Mesenchymal stem cell (in vitro differentiated cells and primary cell): Measurements from ENCODE around the gene DUSP9.

Experiments used
- DNase-seq: peaks from one replicate; pipeline ENCODE4 v3.0.0-alpha.2; 2013
- H2AFZ ChIP-seq: one replicate; pipeline ENCODE4 v1.6.1; 2013; ENCODE audit warnings: low read depth, mild to moderate bottlenecking, control low read depth, inconsistent platforms, low read length, moderate library complexity
- H2AK5ac ChIP-seq: 2 replicates; pipeline ENCODE4 v1.6.1; 2013; ENCODE audit warnings: low read length, moderate library complexity, mild to moderate bottlenecking, inconsistent platforms; ENCODE audit not compliant: severe bottlenecking
- H2BK120ac ChIP-seq: one replicate; pipeline ENCODE4 v1.6.1; 2013; ENCODE audit warnings: low read depth, mild to moderate bottlenecking, inconsistent platforms, low read length, moderate library complexity
- H2BK12ac ChIP-seq, 2 experiments: one replicate each; pipeline ENCODE4 v1.6.1; 2013; ENCODE audit warnings: inconsistent platforms in 2 of 2, low read length in 2 of 2, mild to moderate bottlenecking in 2 of 2, moderate library complexity in 2 of 2, control low read depth in 1 of 2
- H2BK15ac ChIP-seq: one replicate; pipeline ENCODE4 v1.6.1; 2013; ENCODE audit warnings: mild to moderate bottlenecking, low read depth, inconsistent platforms; ENCODE audit not compliant: poor library complexity, severe bottlenecking
- H2BK5ac ChIP-seq: 2 replicates; pipeline ENCODE4 v1.6.1; 2013; ENCODE audit warnings: low read depth, mild to moderate bottlenecking, low read length, control low read depth, inconsistent platforms; ENCODE audit not compliant: poor library complexity, severe bottlenecking
- H3K14ac ChIP-seq, 2 experiments: one replicate each; pipeline ENCODE4 v1.6.1; 2013; ENCODE audit warnings: inconsistent platforms in 2 of 2, low read length in 2 of 2, control low read depth in 1 of 2, mild to moderate bottlenecking in 1 of 2, moderate library complexity in 1 of 2
- H3K18ac ChIP-seq, 2 experiments: one replicate each; pipeline ENCODE4 v1.6.1; 2013; ENCODE audit warnings: inconsistent platforms in 2 of 2, low read length in 2 of 2, control low read depth in 1 of 2, low read depth in 1 of 2, mild to moderate bottlenecking in 1 of 2
- H3K23ac ChIP-seq, 2 experiments: one replicate each; pipeline ENCODE4 v1.6.1; 2013; ENCODE audit warnings: inconsistent platforms in 2 of 2, low read length in 2 of 2, mild to moderate bottlenecking in 2 of 2, moderate library complexity in 2 of 2, control low read depth in 1 of 2
- H3K27ac ChIP-seq: 2 replicates; pipeline ENCODE4 v1.5.1; 2013; ENCODE audit warnings: mild to moderate bottlenecking, moderate library complexity, low read length, control low read depth, inconsistent platforms; ENCODE audit not compliant: poor library complexity, severe bottlenecking
- H3K27me3 ChIP-seq, 2 experiments: 2 replicates each; pipeline versions ENCODE4 v1.6.1 to v1.7.0; 2013; ENCODE audit warnings: low read length in 2 of 2, mild to moderate bottlenecking in 2 of 2, moderate library complexity in 2 of 2, control low read depth in 1 of 2, inconsistent platforms in 1 of 2; ENCODE audit not compliant: control insufficient read depth in 1 of 2, insufficient read depth in 1 of 2
- H3K36me3 ChIP-seq, 2 experiments: 2 replicates each; pipeline versions ENCODE4 v1.6.1 to v1.7.0; 2013; ENCODE audit warnings: low read length in 2 of 2, control low read depth in 1 of 2, inconsistent platforms in 1 of 2, low read depth in 1 of 2, mild to moderate bottlenecking in 1 of 2; ENCODE audit not compliant: insufficient read depth in 2 of 2, control insufficient read depth in 1 of 2
- H3K4ac ChIP-seq, 2 experiments: one replicate each; pipeline ENCODE4 v1.6.1; 2013; ENCODE audit warnings: inconsistent platforms in 2 of 2, low read length in 2 of 2, mild to moderate bottlenecking in 2 of 2, moderate library complexity in 2 of 2, control low read depth in 1 of 2, low read depth in 1 of 2
- H3K4me1 ChIP-seq: 2 replicates; pipeline ENCODE4 v1.6.1; 2013; ENCODE audit warnings: low read depth, low read length, control low read depth; ENCODE audit not compliant: control insufficient read depth, insufficient read depth
- H3K4me2 ChIP-seq: 2 replicates; pipeline ENCODE4 v1.6.1; 2013; ENCODE audit warnings: low read length, mild to moderate bottlenecking, inconsistent platforms; ENCODE audit not compliant: poor library complexity, severe bottlenecking
- H3K4me3 ChIP-seq, 2 experiments: 2 replicates each; pipeline versions ENCODE4 v1.5.1 to v1.7.0; 2013; ENCODE audit warnings: low read length in 2 of 2, mild to moderate bottlenecking in 2 of 2, control low read depth in 1 of 2, low read depth in 1 of 2; ENCODE audit not compliant: insufficient read depth in 1 of 2
- H3K79me1 ChIP-seq: replicated peaks from 2 replicates; pipeline ENCODE4 v1.6.1; 2013; ENCODE audit warnings: mild to moderate bottlenecking, control low read depth, low read length, inconsistent platforms; ENCODE audit not compliant: poor library complexity, severe bottlenecking
- H3K9ac ChIP-seq: 2 replicates; pipeline ENCODE4 v1.7.0; 2013; ENCODE audit warnings: mild to moderate bottlenecking, low read length, moderate library complexity
- H3K9me3 ChIP-seq: 2 replicates; pipeline ENCODE4 v1.7.0; 2013; ENCODE audit warnings: mild to moderate bottlenecking, low read length; ENCODE audit not compliant: control insufficient read depth
- H4K8ac ChIP-seq: one replicate; pipeline ENCODE4 v1.6.1; 2013; ENCODE audit warnings: inconsistent platforms, mild to moderate bottlenecking, low read length, moderate library complexity
- H4K91ac ChIP-seq: one replicate; pipeline ENCODE4 v1.6.1; 2013; ENCODE audit warnings: mild to moderate bottlenecking, low read length, inconsistent platforms
- WGBS: methylation state at CpG from one replicate; pipeline ENCODE4 v1.1.7; 2013; ENCODE audit warnings: mixed read lengths; 5-methylcytosine and 5-hydroxymethylcytosine counted together

Gene DUSP9

DNA sequence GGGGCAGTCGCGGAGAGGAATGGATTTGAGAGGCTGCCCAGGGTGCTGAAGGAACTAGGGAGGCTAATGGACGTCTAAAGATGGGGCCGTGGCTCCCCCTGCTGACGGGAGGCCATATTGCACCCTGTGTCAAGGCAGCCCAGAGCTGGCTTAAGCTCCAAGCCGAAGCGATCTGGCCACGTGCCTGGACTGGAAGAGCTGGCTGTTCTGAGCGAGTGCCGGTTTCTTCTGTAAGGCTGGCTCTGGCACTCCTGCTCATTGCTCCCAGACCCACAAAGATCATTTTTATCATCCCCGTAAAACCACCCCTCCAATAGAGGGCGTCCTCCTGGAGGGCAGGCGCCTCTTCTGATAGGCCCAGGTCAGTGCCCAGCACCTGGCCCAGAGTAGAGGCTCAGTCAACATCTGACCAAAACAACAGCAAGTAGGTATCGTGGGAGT lies 21.0 kb downstream of the DUSP9 start:
- H3K36me3 ChIP-seq = no peaks in the 10 kb centered on the region
- peaks cover 3% of the 10 kb centered on the region for H3K4me1 ChIP-seq
- no peak overlapping the region for H3K27ac ChIP-seq
- no peak overlapping the region for H2AFZ ChIP-seq
- peak; percentile 64 for DNase-seq
- no peaks in the 10 kb centered on the region for H3K79me1 ChIP-seq
- H3K4ac ChIP-seq = no peak overlapping the region
- H3K9me3 ChIP-seq = peaks cover 17% of the 10 kb centered on the region
- H3K4me3 ChIP-seq = peak overlapping the region in 1 of 2 experiments; percentile 33
- no peak overlapping the region for H3K14ac ChIP-seq
- H2BK12ac ChIP-seq = no peak overlapping the region
- H4K8ac ChIP-seq = no peak overlapping the region
- peaks cover 3 to 67% of the 10 kb centered on the region in 2 experiments for H3K27me3 ChIP-seq
- H2AK5ac ChIP-seq = no peak overlapping the region
- 26% methylated on average over 14 of the region's 14 CpGs for WGBS
- H2BK15ac ChIP-seq = no peak overlapping the region
- no peak overlapping the region for H4K91ac ChIP-seq
- H3K23ac ChIP-seq = no peak overlapping the region
- H3K18ac ChIP-seq = peak overlapping the region in 1 of 2 experiments; percentile 57
- H2BK120ac ChIP-seq = no peak overlapping the region
- H3K9ac ChIP-seq = no peak overlapping the region
- no peak overlapping the region for H2BK5ac ChIP-seq
- H3K4me2 ChIP-seq = no peak overlapping the region

DNA sequence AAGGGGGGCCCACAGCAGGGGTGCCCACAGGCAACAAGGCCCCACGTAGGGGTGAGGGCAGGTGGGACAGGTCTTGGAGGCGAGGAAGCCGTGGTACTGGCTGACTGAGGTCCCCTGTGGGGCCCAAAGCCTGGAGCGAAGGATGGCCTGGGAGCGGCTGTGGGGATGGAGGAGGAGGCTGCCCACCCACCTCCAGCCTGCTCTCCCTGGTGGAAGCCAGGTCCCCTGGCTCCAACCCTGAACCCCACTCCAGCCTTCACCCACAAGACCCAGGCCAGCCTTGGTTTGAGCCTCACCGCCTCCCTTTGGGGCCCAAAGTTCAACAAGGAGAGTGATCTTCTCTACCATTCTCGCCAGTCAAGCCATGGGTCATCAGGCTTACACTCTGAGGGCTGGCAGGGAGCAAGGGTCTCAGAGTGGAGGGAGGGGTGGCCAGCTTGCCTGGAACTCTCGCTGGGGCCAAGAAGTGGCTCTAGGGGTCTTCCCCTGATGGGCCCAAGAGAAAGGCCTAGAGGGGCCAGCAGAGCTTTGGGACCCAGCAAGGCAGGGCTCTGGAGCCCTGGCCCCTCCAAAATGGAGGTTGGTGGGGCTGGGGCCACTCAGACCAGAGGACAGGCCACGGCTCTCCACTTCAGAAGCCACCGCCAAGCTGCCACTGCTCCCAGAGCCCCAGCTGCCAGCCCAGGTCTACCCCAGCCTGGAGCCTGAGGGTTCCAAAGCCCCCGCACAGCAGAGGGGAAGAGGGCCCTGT lies 21.6 kb downstream of the DUSP9 start:
- no peaks in the 10 kb centered on the region for H3K36me3 ChIP-seq
- H2AFZ ChIP-seq = no peak overlapping the region
- H3K27ac ChIP-seq = no peak overlapping the region
- peaks cover 5 to 69% of the 10 kb centered on the region in 2 experiments for H3K27me3 ChIP-seq
- H2AK5ac ChIP-seq = no peak overlapping the region
- H3K4me2 ChIP-seq = no peak overlapping the region
- no peak overlapping the region for H3K23ac ChIP-seq
- no peak overlapping the region for H3K4ac ChIP-seq
- no peaks in the 10 kb centered on the region for H3K79me1 ChIP-seq
- no peak overlapping the region for H4K91ac ChIP-seq
- DNase-seq = no peak
- no peak overlapping the region for H2BK5ac ChIP-seq
- H2BK12ac ChIP-seq = no peak overlapping the region
- no peak overlapping the region for H4K8ac ChIP-seq
- 84% methylated on average over 5 of the region's 11 CpGs for WGBS
- peaks cover 5% of the 10 kb centered on the region for H3K4me1 ChIP-seq
- H2BK15ac ChIP-seq = no peak overlapping the region
- peaks cover 17% of the 10 kb centered on the region for H3K9me3 ChIP-seq
- H3K18ac ChIP-seq = no peak overlapping the region
- H3K4me3 ChIP-seq = no peak overlapping the region
- H2BK120ac ChIP-seq = no peak overlapping the region
- no peak overlapping the region for H3K9ac ChIP-seq
- H3K14ac ChIP-seq = no peak overlapping the region

DNA sequence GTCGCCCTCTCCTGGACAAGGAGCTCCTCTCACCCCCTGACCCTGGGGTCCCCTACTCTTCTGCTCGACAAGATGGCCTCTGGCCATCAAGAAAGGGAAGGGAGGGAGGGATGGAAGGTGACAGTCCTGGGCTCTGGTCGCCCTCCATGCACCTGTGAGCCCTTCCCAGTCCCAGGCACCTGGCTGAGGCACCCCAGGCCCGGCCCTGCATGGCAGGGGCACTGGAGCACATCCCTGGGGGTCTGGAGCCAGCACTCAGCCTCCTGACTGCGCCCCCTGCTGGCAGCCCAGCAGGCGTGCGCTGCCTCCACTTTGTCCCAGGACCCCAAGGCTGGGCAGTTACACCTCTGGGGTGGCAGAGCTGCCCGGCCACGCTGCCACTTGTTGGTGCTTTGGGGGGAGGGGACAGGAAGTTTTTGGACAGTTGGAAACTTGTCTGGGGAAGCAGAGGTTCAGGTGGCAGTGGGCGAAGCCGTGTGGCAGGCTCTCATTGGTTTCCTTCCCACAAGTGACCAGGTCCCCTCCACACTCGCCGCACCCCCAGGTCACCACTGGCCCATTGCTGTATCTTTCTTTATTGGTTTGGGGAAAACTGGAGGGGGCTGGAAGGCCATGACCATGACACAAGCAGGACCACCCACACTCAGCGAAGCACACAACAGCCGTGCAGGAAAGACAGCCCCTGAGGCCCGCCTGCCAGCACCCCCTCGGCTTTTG lies 22.3 kb downstream of the DUSP9 start:
- no peaks in the 10 kb centered on the region for H3K36me3 ChIP-seq
- no peaks in the 10 kb centered on the region for H3K79me1 ChIP-seq
- no peak overlapping the region for H2AK5ac ChIP-seq
- no peak overlapping the region for H2BK15ac ChIP-seq
- no peak overlapping the region for H3K4me3 ChIP-seq
- H3K4me1 ChIP-seq = peaks cover 5% of the 10 kb centered on the region
- H3K27me3 ChIP-seq = peaks cover 10 to 72% of the 10 kb centered on the region in 2 experiments
- no peak overlapping the region for H3K9ac ChIP-seq
- H2BK5ac ChIP-seq = no peak overlapping the region
- no peak overlapping the region for H4K91ac ChIP-seq
- 57% methylated on average over 6 of the region's 17 CpGs for WGBS
- no peak overlapping the region for H3K23ac ChIP-seq
- H4K8ac ChIP-seq = no peak overlapping the region
- H3K14ac ChIP-seq = no peak overlapping the region
- no peak overlapping the region for H3K4ac ChIP-seq
- DNase-seq = no peak
- no peak overlapping the region for H3K18ac ChIP-seq
- H2BK120ac ChIP-seq = no peak overlapping the region
- no peak overlapping the region for H2AFZ ChIP-seq
- H2BK12ac ChIP-seq = no peak overlapping the region
- peaks cover 17% of the 10 kb centered on the region for H3K9me3 ChIP-seq
- no peak overlapping the region for H3K4me2 ChIP-seq
- H3K27ac ChIP-seq = no peak overlapping the region

DNA sequence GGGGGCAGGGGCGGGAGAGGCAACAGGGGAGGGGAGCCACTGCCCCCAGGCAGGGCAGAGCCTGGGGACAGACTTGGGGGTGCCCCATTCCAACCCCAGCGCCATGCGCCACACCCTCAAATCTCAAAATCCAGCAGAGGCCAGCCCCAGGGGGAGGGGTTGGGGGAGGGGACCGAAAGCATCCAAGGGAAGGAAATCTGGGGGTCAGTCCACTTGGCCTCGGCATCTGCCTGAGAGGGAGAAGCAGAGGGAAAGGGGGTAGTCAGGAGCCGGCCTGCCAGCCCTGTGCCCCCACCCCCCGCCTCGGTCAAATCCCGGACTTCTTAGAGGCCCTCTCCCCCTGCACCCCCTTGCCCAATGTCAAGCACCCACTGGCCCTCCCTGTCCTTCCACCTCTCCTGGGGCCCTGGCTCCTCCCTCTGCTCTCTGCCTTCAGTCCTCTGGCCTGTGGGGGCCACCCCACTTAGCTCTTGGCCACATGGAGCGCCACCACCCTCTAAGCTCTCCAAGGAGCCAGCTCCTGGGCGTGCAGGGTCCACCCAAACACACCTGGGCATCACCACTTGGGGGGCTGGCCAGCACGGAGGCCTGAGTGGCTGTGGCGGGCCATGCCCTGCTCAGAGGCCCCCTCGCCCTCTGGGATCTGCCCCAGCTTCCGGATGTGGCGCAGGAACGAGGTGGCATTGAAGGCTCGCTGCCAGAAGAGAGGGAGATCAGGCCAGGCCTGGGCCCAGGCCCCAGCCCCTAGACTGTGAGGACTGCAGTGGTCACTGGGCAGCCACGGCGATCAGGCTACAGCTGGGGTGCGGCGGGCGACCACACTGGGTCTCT lies 23.1 kb downstream of the DUSP9 start:
- no peak overlapping the region for H2BK120ac ChIP-seq
- DNase-seq = no peak
- H3K9ac ChIP-seq = no peak overlapping the region
- H3K4ac ChIP-seq = no peak overlapping the region
- no peaks in the 10 kb centered on the region for H3K79me1 ChIP-seq
- no peaks in the 10 kb centered on the region for H3K36me3 ChIP-seq
- H3K4me1 ChIP-seq = peaks cover 5% of the 10 kb centered on the region
- H3K23ac ChIP-seq = no peak overlapping the region
- no peak overlapping the region for H3K14ac ChIP-seq
- peaks cover 17 to 71% of the 10 kb centered on the region in 2 experiments for H3K27me3 ChIP-seq
- H2AK5ac ChIP-seq = no peak overlapping the region
- H3K27ac ChIP-seq = no peak overlapping the region
- no peak overlapping the region for H4K8ac ChIP-seq
- H3K4me2 ChIP-seq = no peak overlapping the region
- H2AFZ ChIP-seq = no peak overlapping the region
- H3K4me3 ChIP-seq = no peak overlapping the region
- no peak overlapping the region for H2BK12ac ChIP-seq
- no peak overlapping the region for H3K18ac ChIP-seq
- H2BK5ac ChIP-seq = no peak overlapping the region
- WGBS = 91% methylated on average over 12 of the region's 23 CpGs
- no peak overlapping the region for H2BK15ac ChIP-seq
- no peak overlapping the region for H4K91ac ChIP-seq
- peaks cover 14% of the 10 kb centered on the region for H3K9me3 ChIP-seq
